Activated naive CD8-positive, alpha-beta T cell treated with anti-CD3 and anti-CD28 coated beads for 36 hours (primary cell): ENCODE measurements around the gene SLC35E1. TPM values are rescaled to one million over a fixed set of nuclear protein-coding genes. Genes with fewer than 3 reads are reported as not detected.
A peak's percentile ranks its signal among the peaks of the same experiment; 100 is the strongest.

Experiments used
- DNase-seq: peaks from one replicate; pipeline ENCODE4 v3.0.0; 2021
- H3K27ac Mint-ChIP-seq: one replicate; pipeline ENCODE4 v1.8.0; 2022; ENCODE audit warnings: mild to moderate bottlenecking, moderate library complexity, mixed read lengths
- H3K27me3 Mint-ChIP-seq: one replicate; pipeline ENCODE4 v1.8.0; 2022; ENCODE audit warnings: mild to moderate bottlenecking, mixed read lengths
- H3K36me3 Mint-ChIP-seq: one replicate; pipeline ENCODE4 v1.8.0; 2021; ENCODE audit warnings: mild to moderate bottlenecking, mixed read lengths
- H3K4me1 Mint-ChIP-seq: one replicate; pipeline ENCODE4 v1.8.0; 2021; ENCODE audit warnings: mixed read lengths
- H3K4me3 Mint-ChIP-seq: one replicate; pipeline ENCODE4 v1.8.0; 2022; ENCODE audit warnings: mild to moderate bottlenecking, moderate library complexity, mixed read lengths
- H3K9me3 Mint-ChIP-seq: one replicate; pipeline ENCODE4 v1.8.0; 2022; ENCODE audit warnings: mixed read lengths
- total RNA-seq, 2 experiments: library from RNA; stranded (reverse); gene quantifications; one replicate each; pipeline ENCODE4 v1.2.3, GENCODE V29; 2021

Gene SLC35E1
- total RNA-seq, 2 experiments from 2014 or later: 46.7 TPM

DNA sequence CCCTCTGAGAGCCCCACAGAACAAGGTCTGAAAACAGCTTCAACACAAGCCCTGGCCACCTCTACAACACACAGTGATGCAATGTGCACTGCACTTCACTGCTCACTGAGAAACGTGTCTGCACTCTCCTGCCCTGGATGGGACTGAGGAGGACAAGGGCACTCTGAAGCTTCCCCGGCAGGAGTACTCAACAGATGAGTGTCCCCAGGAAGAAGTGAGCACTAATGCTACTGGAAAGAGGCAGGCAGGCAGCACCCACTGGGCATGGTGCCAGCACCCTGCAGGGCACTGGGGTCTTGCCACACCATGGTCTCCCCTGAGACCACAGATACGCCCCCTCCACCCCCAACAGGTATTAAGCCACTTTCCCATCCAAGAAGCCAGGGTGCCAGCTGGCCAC is 17.7 kb upstream of the SLC35E1 start:
- peaks cover 12% of the 10 kb centered on the region for H3K36me3 Mint-ChIP-seq
- no peak overlapping the region for H3K27ac Mint-ChIP-seq
- no peak overlapping the region for H3K4me3 Mint-ChIP-seq
- DNase-seq: no peak
- no peaks in the 10 kb centered on the region for H3K27me3 Mint-ChIP-seq
- H3K9me3 Mint-ChIP-seq: no peaks in the 10 kb centered on the region
- H3K4me1 Mint-ChIP-seq: peaks cover 81% of the 10 kb centered on the region

DNA sequence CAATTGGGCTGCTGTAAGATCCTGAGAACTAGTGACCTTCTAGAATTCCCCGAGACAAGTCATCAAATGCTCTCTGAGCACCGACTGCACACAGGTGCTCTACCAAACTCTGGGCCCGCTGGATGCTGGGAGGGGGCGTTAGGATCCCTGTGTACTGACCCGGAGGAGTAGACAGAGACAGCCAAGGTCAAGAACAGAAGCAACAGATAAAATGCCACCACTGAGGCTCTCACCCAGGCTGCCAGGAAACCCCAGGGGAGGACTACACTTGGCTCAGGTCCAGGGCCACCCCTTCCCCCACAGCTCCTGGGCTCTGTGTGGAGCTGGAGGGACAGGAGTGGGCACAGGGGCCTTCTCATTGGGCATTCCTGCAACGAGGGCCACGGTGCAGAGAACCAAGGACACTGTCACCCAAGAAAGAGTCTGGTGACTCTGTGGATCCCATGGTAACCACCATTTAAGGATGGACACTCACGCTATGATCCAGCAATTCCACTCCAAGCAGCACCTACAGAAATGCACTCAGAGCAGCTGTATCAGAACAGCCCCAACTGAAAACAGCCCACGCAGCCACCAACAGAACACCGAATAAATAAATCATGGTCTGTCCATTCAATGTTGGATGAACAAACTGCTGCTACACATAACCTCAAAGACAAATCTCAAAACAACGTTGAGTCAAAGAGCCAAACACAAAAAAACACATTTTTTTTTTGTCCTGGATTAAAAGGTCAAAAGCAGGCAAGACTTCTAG is 16.8 kb upstream of the SLC35E1 start:
- Mint-ChIP-seq H3K27me3 (no peaks in the 10 kb centered on the region), H3K36me3 (peaks cover 12% of the 10 kb centered on the region), H3K4me3 (peak overlapping the region; percentile 80), H3K27ac (peak overlapping the region; percentile 91), H3K9me3 (no peaks in the 10 kb centered on the region), H3K4me1 (peaks cover 81% of the 10 kb centered on the region)
- no peak for DNase-seq

GRCh38 chr19:16587833-16588823 is 15.9 kb upstream of the SLC35E1 start:
- H3K4me3 Mint-ChIP-seq: peak overlapping the region; percentile 80
- no peaks in the 10 kb centered on the region for H3K9me3 Mint-ChIP-seq
- H3K27me3 Mint-ChIP-seq: no peaks in the 10 kb centered on the region
- H3K27ac Mint-ChIP-seq: peak overlapping the region; percentile 91
- DNase-seq: peak; percentile 75
- peaks cover 12% of the 10 kb centered on the region for H3K36me3 Mint-ChIP-seq
- H3K4me1 Mint-ChIP-seq: peaks cover 79% of the 10 kb centered on the region

GRCh38 chr19:16586991-16587832 is 15.0 kb upstream of the SLC35E1 start:
- peaks cover 78% of the 10 kb centered on the region for H3K4me1 Mint-ChIP-seq
- H3K9me3 Mint-ChIP-seq: no peaks in the 10 kb centered on the region
- H3K4me3 Mint-ChIP-seq: peak overlapping the region; percentile 80
- H3K27ac Mint-ChIP-seq: peak overlapping the region; percentile 91
- no peaks in the 10 kb centered on the region for H3K27me3 Mint-ChIP-seq
- peaks cover 10% of the 10 kb centered on the region for H3K36me3 Mint-ChIP-seq
- DNase-seq: peak; percentile 58

DNA sequence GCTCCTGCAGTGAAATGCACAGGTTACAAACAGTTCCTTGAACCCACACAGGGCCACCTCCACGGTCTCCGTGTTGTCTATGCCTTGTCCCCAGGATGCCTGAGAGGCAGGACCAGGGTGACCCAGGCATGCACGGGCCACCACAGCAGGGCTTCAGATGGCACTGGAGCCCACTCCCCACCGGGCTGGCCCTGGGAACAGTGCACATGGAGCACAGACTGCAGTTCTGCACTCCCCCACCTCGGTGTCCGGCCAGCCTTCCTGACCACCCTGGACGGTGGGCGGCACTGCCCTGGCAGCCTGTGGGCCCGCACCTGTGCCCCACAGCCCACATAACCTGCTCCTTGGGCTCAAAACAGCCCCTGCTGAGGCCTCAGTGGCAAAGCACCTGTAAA is 14.3 kb upstream of the SLC35E1 start:
- H3K36me3 Mint-ChIP-seq: peaks cover 10% of the 10 kb centered on the region
- H3K9me3 Mint-ChIP-seq: no peaks in the 10 kb centered on the region
- no peaks in the 10 kb centered on the region for H3K27me3 Mint-ChIP-seq
- peaks cover 79% of the 10 kb centered on the region for H3K4me1 Mint-ChIP-seq
- peak overlapping the region; percentile 91 for H3K27ac Mint-ChIP-seq
- DNase-seq: no peak
- peak overlapping the region; percentile 80 for H3K4me3 Mint-ChIP-seq

- H3K27ac Mint-ChIP-seq: peak overlapping the region; percentile 91
- H3K27me3 Mint-ChIP-seq: no peaks in the 10 kb centered on the region
- peak; percentile 48 for DNase-seq
- H3K4me3 Mint-ChIP-seq: peak overlapping the region; percentile 80
- peaks cover 10% of the 10 kb centered on the region for H3K36me3 Mint-ChIP-seq
- H3K9me3 Mint-ChIP-seq: no peaks in the 10 kb centered on the region
- peaks cover 79% of the 10 kb centered on the region for H3K4me1 Mint-ChIP-seq
Measured at GRCh38 chr19:16585808-16586476, 13.7 kb upstream of the SLC35E1 start.

DNA sequence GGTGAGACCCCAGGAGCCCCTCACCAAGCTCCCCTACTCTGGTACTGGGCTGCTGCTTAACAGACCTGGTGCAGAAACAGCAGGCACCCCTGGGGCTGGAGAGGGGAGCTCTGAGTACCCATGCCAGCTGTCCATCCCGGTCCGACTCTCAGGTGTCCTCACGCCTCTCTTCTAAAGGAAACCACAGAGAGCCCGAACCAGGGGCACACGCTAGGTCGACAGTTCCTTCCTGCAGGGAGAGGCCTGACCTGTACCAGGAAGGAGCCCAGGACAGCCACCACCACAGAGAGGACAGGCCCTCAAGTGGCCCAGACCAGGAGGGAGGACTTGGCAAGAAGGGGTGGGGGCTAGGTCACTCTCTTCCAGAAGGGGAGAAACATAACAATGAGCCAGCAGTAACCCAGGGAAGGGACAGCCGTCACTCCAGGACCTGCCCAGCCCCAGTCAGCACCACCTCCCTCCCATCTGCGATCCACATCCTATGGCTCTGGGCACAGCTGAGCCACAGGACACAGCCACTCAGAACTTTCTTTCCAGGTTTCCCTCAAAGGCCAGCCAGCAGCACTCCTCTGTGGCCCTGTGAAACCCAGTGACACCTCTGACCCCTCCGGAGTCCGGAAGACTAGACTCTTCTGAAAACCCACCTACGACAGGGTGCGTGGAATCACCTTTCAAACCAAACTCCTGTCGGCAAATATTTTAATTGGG is 13.0 kb upstream of the SLC35E1 start:
- Mint-ChIP-seq H3K27ac (peak overlapping the region; percentile 91), H3K4me1 (peaks cover 76% of the 10 kb centered on the region), H3K9me3 (no peaks in the 10 kb centered on the region), H3K36me3 (peaks cover 10% of the 10 kb centered on the region), H3K27me3 (no peaks in the 10 kb centered on the region), H3K4me3 (peak overlapping the region; percentile 80)
- DNase-seq: no peak

- peak overlapping the region; percentile 80 for H3K4me3 Mint-ChIP-seq
- peak overlapping the region; percentile 91 for H3K27ac Mint-ChIP-seq
- no peaks in the 10 kb centered on the region for H3K27me3 Mint-ChIP-seq
- H3K9me3 Mint-ChIP-seq: no peaks in the 10 kb centered on the region
- H3K4me1 Mint-ChIP-seq: peaks cover 76% of the 10 kb centered on the region
- DNase-seq: peak; percentile 88
- H3K36me3 Mint-ChIP-seq: peaks cover 10% of the 10 kb centered on the region
Measured at GRCh38 chr19:16584248-16585093, 12.3 kb upstream of the SLC35E1 start.

DNA sequence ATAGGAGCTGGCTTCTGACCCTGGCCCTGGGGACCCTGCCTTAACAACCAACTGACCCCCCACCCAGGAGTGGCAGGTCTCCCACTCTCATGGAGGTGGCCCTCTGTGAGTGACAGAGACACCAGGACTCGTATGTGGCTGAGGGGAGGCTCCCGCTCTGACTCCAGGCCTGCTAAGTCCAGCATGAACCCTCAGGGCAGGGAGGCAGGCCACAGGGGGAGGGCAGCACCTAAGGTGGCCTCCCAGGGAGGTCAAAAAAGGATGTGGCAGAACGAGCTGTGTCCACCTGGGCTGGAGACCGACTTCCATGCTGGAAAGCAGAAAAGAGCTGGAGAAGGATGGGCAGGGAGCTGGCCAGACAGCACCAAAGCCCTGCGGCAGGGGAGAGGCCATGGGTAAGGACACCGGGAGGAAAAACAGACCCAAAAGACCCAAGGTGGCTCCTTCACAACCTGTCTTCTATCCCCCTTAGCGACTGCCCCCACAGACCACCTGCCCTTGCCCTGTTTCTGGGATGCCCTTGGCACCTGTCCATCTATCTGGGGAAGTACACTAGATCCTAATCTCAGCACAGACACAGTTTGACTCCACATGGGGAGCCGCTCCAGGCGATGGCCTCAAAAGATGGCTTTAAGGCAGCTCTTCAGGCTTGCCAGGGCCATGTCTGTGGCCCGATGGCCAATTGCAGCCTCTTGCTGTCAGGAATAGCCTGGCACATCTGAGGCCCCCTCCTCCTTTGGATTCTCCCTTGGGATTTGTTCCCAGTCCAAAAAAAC is 10.5 kb upstream of the SLC35E1 start:
- no peaks in the 10 kb centered on the region for H3K9me3 Mint-ChIP-seq
- peak overlapping the region; percentile 58 for H3K27ac Mint-ChIP-seq
- no peak overlapping the region for H3K4me3 Mint-ChIP-seq
- DNase-seq: no peak
- H3K27me3 Mint-ChIP-seq: no peaks in the 10 kb centered on the region
- H3K4me1 Mint-ChIP-seq: peaks cover 65% of the 10 kb centered on the region
- peaks cover 10% of the 10 kb centered on the region for H3K36me3 Mint-ChIP-seq

DNA sequence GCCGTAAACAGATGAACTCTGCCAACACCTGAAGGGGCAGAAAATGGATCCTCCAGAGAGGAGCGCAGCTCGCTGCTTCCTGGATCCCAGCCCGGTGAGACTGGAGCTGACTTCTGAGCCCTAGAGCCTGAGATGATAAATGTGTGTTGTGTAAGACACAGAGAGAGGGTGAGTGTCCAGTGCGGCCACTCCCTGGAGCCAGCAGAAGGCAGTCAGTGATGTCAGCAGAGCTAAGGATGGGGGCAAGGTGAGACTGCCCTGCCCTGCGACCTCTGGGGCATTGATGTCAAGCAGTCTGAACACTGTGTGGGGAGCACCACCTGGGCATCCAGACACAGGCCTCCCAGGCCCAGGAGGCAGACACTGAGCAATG is 9.7 kb upstream of the SLC35E1 start:
- H3K36me3 Mint-ChIP-seq: peaks cover 10% of the 10 kb centered on the region
- DNase-seq: no peak
- H3K4me1 Mint-ChIP-seq: peaks cover 59% of the 10 kb centered on the region
- H3K27ac Mint-ChIP-seq: peak overlapping the region; percentile 59
- no peaks in the 10 kb centered on the region for H3K27me3 Mint-ChIP-seq
- H3K4me3 Mint-ChIP-seq: no peak overlapping the region
- H3K9me3 Mint-ChIP-seq: no peaks in the 10 kb centered on the region

- H3K27ac Mint-ChIP-seq: peak overlapping the region; percentile 59
- H3K9me3 Mint-ChIP-seq: no peaks in the 10 kb centered on the region
- H3K4me1 Mint-ChIP-seq: peaks cover 54% of the 10 kb centered on the region
- H3K36me3 Mint-ChIP-seq: peaks cover 12% of the 10 kb centered on the region
- no peak overlapping the region for H3K4me3 Mint-ChIP-seq
- no peaks in the 10 kb centered on the region for H3K27me3 Mint-ChIP-seq
- DNase-seq: no peak
Measured at GRCh38 chr19:16581145-16581970, 9.1 kb upstream of the SLC35E1 start.

- Mint-ChIP-seq H3K4me1 (peaks cover 49% of the 10 kb centered on the region), H3K4me3 (no peak overlapping the region), H3K27ac (peak overlapping the region; percentile 77), H3K9me3 (no peaks in the 10 kb centered on the region), H3K36me3 (peaks cover 7% of the 10 kb centered on the region), H3K27me3 (no peaks in the 10 kb centered on the region)
- no peak for DNase-seq
Measured at GRCh38 chr19:16579381-16579780, 7.2 kb upstream of the SLC35E1 start.
